ENCODE results near the gene DYNLRB1.

Gene DYNLRB1

GRCh38 chr20:34559311-34560140 is 43.3 kb downstream of the DYNLRB1 start:
- DNase-seq, result no peak

- DNase-seq, result no peak
Measured at GRCh38 chr20:34560141-34560523, 43.9 kb downstream of the DYNLRB1 start.

GRCh38 chr20:34560614-34561013 is 44.4 kb downstream of the DYNLRB1 start:
- no peak for DNase-seq

- no peak for DNase-seq
Measured at GRCh38 chr20:34561661-34562060, 45.4 kb downstream of the DYNLRB1 start.

GRCh38 chr20:34562641-34563040 is 46.4 kb downstream of the DYNLRB1 start:
- no peak for DNase-seq

- no peak for DNase-seq
Measured at GRCh38 chr20:34564833-34565232, 48.6 kb downstream of the DYNLRB1 start.

- DNase-seq, result no peak
Measured at GRCh38 chr20:34566978-34567891, 51.0 kb downstream of the DYNLRB1 start.

- no peak for DNase-seq
Measured at GRCh38 chr20:34567892-34568865, 52.0 kb downstream of the DYNLRB1 start.

GRCh38 chr20:34569598-34569997 is 53.4 kb downstream of the DYNLRB1 start:
- no peak for DNase-seq

GRCh38 chr20:34570859-34571306 is 54.7 kb downstream of the DYNLRB1 start:
- DNase-seq, result no peak

- no peak for DNase-seq
Measured at GRCh38 chr20:34571753-34572152, 55.5 kb downstream of the DYNLRB1 start.

GRCh38 chr20:34573541-34574300 is 57.5 kb downstream of the DYNLRB1 start:
- DNase-seq, result no peak

- no peak for DNase-seq
Measured at GRCh38 chr20:34574426-34574825, 58.2 kb downstream of the DYNLRB1 start.

- no peak for DNase-seq
Measured at GRCh38 chr20:34574861-34575260, 58.6 kb downstream of the DYNLRB1 start.

GRCh38 chr20:34575271-34575670 is 59.0 kb downstream of the DYNLRB1 start:
- DNase-seq, result no peak

- DNase-seq, result no peak
Measured at GRCh38 chr20:34575756-34576155, 59.5 kb downstream of the DYNLRB1 start.

- no peak for DNase-seq
Measured at GRCh38 chr20:34577061-34577460, 60.8 kb downstream of the DYNLRB1 start.

GRCh38 chr20:34578025-34578424 is 61.8 kb downstream of the DYNLRB1 start:
- DNase-seq, result no peak

- DNase-seq, result no peak
Measured at GRCh38 chr20:34578521-34578920, 62.3 kb downstream of the DYNLRB1 start.

GRCh38 chr20:34579191-34579978 is 63.2 kb downstream of the DYNLRB1 start:
- no peak for DNase-seq

All from SIG-M5 (cell line).